ENCODE measurements around the gene KRTAP10-1.

The KRTAP10-1 gene

GRCh38 chr21:44521928-44522752 lies 17.9 kb downstream of the KRTAP10-1 start:
- no peak for DNase-seq (ENCODE audit: low read depth)
- no peak overlapping the region for H3K4me3 ChIP-seq (replicated peaks; ENCODE audit: low read depth, low read length)
- TF ChIP-seq CTCF (IDR thresholded peaks at IDR 0.05; ENCODE audit: low read length, missing control alignments), result no peak

GRCh38 chr21:44521301-44521927 lies 18.6 kb downstream of the KRTAP10-1 start:
- no peak for TF ChIP-seq CTCF (IDR thresholded peaks at IDR 0.05; ENCODE audit: low read length, missing control alignments)
- DNase-seq (ENCODE audit: low read depth), result no peak
- H3K4me3 ChIP-seq (replicated peaks; ENCODE audit: low read depth, low read length), result no peak overlapping the region

- TF ChIP-seq CTCF (IDR thresholded peaks at IDR 0.05; ENCODE audit: low read length, missing control alignments), result no peak
- no peak overlapping the region for H3K4me3 ChIP-seq (replicated peaks; ENCODE audit: low read depth, low read length)
- no peak for DNase-seq (ENCODE audit: low read depth)
Observed at GRCh38 chr21:44520326-44521300, 19.4 kb downstream of the KRTAP10-1 start.

GRCh38 chr21:44519346-44520325 lies 20.4 kb downstream of the KRTAP10-1 start:
- no peak for DNase-seq (ENCODE audit: low read depth)
- H3K4me3 ChIP-seq (replicated peaks; ENCODE audit: low read depth, low read length), result no peak overlapping the region
- TF ChIP-seq CTCF (IDR thresholded peaks at IDR 0.05; ENCODE audit: low read length, missing control alignments), result no peak

GRCh38 chr21:44518686-44519085 lies 21.3 kb downstream of the KRTAP10-1 start:
- DNase-seq (ENCODE audit: low read depth), result no peak
- no peak overlapping the region for H3K4me3 ChIP-seq (replicated peaks; ENCODE audit: low read depth, low read length)
- TF ChIP-seq CTCF (IDR thresholded peaks at IDR 0.05; ENCODE audit: low read length, missing control alignments), result no peak

Data from fibroblast of pulmonary artery (primary cell).